Loucy (cell line): ENCODE results near the gene F11R.
A peak's percentile ranks its signal among the peaks of the same experiment; 100 is the strongest.

Source experiments
- H2AFZ ChIP-seq: fragments of 200-600 bp; sonication (generic); 2 replicates; pipeline ENCODE4 v1.6.0; 2016; ENCODE audit warnings: antibody characterized with exemption, mild to moderate bottlenecking, low read length, moderate library complexity
- H3F3A ChIP-seq: fragments of 200-600 bp; 2 replicates; pipeline ENCODE4 v1.6.0; 2016; ENCODE audit warnings: antibody characterized with exemption, low read depth, mild to moderate bottlenecking
- H3K27me3 ChIP-seq: fragments of 200-600 bp; sonication (generic); 2 replicates; pipeline ENCODE4 v1.6.1; 2014; ENCODE audit warnings: low read length, mild to moderate bottlenecking; ENCODE audit not compliant: insufficient read depth, poor library complexity, severe bottlenecking
- H3K36me3 ChIP-seq: fragments of 200-600 bp; sonication (generic); 2 replicates; pipeline ENCODE4 v1.6.1; 2016; ENCODE audit warnings: low read length; ENCODE audit not compliant: insufficient read depth
- H3K4me1 ChIP-seq: fragments of 200-600 bp; sonication (generic); 2 replicates; pipeline ENCODE4 v1.5.1; 2014; ENCODE audit warnings: low read length, mild to moderate bottlenecking; ENCODE audit not compliant: insufficient read depth, poor library complexity, severe bottlenecking
- H3K4me2 ChIP-seq: fragments of 200-600 bp; sonication (generic); 2 replicates; pipeline ENCODE4 v1.6.0; 2014; ENCODE audit warnings: antibody characterized with exemption, low read length, low read depth, mild to moderate bottlenecking; ENCODE audit not compliant: poor library complexity, severe bottlenecking
- H3K4me3 ChIP-seq: fragments of 200-600 bp; sonication (generic); 2 replicates; pipeline ENCODE4 v1.5.1; 2014; ENCODE audit warnings: low read length, mild to moderate bottlenecking, mixed read lengths; ENCODE audit not compliant: poor library complexity, severe bottlenecking
- H3K79me2 ChIP-seq: fragments of 200-600 bp; sonication (generic); 2 replicates; pipeline ENCODE4 v1.6.1; 2014; ENCODE audit warnings: low read length; ENCODE audit not compliant: insufficient read depth
- H3K9ac ChIP-seq: fragments of 200-600 bp; sonication (generic); 2 replicates; pipeline ENCODE4 v1.6.0; 2014; ENCODE audit warnings: mild to moderate bottlenecking, low read depth, low read length, moderate library complexity; ENCODE audit not compliant: poor library complexity, severe bottlenecking
- H3K9me2 ChIP-seq: fragments of 200-600 bp; sonication (generic); replicated peaks from 2 replicates; pipeline ENCODE4 v1.6.1; 2016; ENCODE audit warnings: low read depth, low read length, mixed read lengths
- H3K9me3 ChIP-seq: fragments of 200-600 bp; sonication (generic); 2 replicates; pipeline ENCODE4 v1.6.1; 2014; ENCODE audit warnings: mild to moderate bottlenecking, antibody characterized with exemption, low read length, low read depth; ENCODE audit not compliant: insufficient read depth
- H4K20me1 ChIP-seq: fragments of 200-600 bp; sonication (generic); 2 replicates; pipeline ENCODE4 v1.6.0; 2014; ENCODE audit warnings: antibody characterized with exemption, low read length, mild to moderate bottlenecking; ENCODE audit not compliant: insufficient read depth, poor library complexity, severe bottlenecking
- EZH2phosphoT487 ChIP-seq: fragments of 200-600 bp; IDR thresholded peaks from 2 replicates; pipeline ENCODE4 v1.6.1; 2018; ENCODE audit warnings: antibody characterized with exemption, mild to moderate bottlenecking, moderate library complexity, borderline replicate concordance
- TF ChIP-seq, protein P1 (sequence below): fragments of 200-600 bp; sonication (generic); conservative IDR thresholded peaks from 2 replicates; pipeline ENCODE4 v1.5.1; 2014; ENCODE audit warnings: mild to moderate bottlenecking, antibody characterized with exemption, low read length

Gene F11R

DNA sequence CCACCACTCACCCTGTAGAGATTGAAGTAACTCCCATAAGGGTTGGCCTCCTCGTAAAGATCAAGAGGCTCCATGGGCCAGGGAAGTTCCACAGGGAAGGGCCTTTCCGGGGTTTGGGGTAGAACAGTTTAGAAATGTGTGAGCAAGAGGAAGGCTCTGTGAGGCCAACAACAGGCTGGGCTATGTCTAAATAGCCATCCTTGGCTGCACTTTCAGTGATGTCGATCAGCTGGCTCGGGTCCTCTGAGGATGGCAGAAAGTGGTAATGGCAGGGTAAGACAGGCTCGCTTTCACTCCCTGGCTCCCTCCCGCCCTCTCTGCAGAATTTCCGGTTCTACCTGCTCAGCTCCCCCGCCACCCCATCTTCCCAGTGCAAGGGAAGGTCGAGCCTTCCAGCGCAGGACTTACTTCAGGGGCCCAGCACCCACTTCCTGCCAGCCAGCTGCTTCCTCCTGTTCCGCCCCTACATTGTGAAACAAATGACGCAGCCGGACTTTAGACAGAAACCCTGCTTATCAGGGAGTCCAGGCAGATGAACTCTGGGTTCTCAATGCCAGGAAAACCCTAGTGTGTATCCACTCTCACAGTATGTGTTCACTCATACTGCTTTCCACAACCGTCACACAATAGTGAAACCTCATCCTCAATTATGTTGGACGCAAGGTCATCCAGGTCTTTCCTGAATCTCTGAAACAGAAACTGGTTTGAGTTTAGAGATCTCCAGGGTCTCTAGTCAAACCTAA, 7.3 kb downstream of the F11R start:
- no peaks in the 10 kb centered on the region for H3K27me3 ChIP-seq
- peaks cover 39% of the 10 kb centered on the region for H3K79me2 ChIP-seq
- peak overlapping the region; percentile 47; the same call in 1 of the 2 replicates for H2AFZ ChIP-seq
- no peak for TF ChIP-seq EZH2phosphoT487
- TF ChIP-seq, protein P1, sequence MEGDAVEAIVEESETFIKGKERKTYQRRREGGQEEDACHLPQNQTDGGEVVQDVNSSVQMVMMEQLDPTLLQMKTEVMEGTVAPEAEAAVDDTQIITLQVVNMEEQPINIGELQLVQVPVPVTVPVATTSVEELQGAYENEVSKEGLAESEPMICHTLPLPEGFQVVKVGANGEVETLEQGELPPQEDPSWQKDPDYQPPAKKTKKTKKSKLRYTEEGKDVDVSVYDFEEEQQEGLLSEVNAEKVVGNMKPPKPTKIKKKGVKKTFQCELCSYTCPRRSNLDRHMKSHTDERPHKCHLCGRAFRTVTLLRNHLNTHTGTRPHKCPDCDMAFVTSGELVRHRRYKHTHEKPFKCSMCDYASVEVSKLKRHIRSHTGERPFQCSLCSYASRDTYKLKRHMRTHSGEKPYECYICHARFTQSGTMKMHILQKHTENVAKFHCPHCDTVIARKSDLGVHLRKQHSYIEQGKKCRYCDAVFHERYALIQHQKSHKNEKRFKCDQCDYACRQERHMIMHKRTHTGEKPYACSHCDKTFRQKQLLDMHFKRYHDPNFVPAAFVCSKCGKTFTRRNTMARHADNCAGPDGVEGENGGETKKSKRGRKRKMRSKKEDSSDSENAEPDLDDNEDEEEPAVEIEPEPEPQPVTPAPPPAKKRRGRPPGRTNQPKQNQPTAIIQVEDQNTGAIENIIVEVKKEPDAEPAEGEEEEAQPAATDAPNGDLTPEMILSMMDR = no peak
- peaks cover 36% of the 10 kb centered on the region for H3K4me1 ChIP-seq
- H4K20me1 ChIP-seq = no peaks in the 10 kb centered on the region
- H3K9me3 ChIP-seq = no peaks in the 10 kb centered on the region
- H3K9ac ChIP-seq = peak overlapping the region; percentile 82
- peak overlapping the region; percentile 87 for H3K4me3 ChIP-seq
- no peaks in the 10 kb centered on the region for H3K9me2 ChIP-seq
- peak overlapping the region; percentile 96 for H3K4me2 ChIP-seq
- H3F3A ChIP-seq = peaks cover 16% of the 10 kb centered on the region
- H3K36me3 ChIP-seq = no peaks in the 10 kb centered on the region

GRCh38 chr1:161013131-161013487, 7.8 kb downstream of the F11R start:
- TF ChIP-seq, protein P1 = no peak
- TF ChIP-seq EZH2phosphoT487 = no peak
- H3K27me3 ChIP-seq = no peaks in the 10 kb centered on the region
- no peaks in the 10 kb centered on the region for H3K9me3 ChIP-seq
- peak overlapping the region; percentile 96 for H3K4me2 ChIP-seq
- H3K36me3 ChIP-seq = no peaks in the 10 kb centered on the region
- H3F3A ChIP-seq = peaks cover 16% of the 10 kb centered on the region
- peak overlapping the region; percentile 82 for H3K9ac ChIP-seq
- no peaks in the 10 kb centered on the region for H3K9me2 ChIP-seq
- peak overlapping the region; percentile 87 for H3K4me3 ChIP-seq
- H2AFZ ChIP-seq = peak overlapping the region; percentile 47; the same call in 1 of the 2 replicates
- peaks cover 31% of the 10 kb centered on the region for H3K4me1 ChIP-seq
- H4K20me1 ChIP-seq = no peaks in the 10 kb centered on the region
- H3K79me2 ChIP-seq = peaks cover 38% of the 10 kb centered on the region

DNA sequence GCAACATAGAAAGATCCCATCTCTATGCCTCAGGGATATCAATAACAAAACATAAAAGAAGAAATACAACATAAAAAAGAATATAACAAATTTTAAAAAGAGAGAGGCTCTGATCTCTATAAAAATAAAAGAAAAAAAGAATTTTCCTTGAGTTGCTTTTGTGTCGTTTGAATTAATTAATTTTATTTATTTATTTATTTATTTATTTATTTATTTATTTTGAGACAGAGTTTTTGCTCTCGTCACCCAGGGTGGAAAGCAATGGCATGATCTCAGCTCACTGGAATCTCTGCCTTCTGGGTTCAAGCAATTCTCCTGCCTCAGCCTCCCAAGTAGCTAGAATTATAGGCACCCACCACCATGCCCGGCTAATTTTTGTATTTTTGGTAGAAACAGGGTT, 8.5 kb downstream of the F11R start:
- peak overlapping the region; percentile 96 for H3K4me2 ChIP-seq
- H3K79me2 ChIP-seq = peaks cover 33% of the 10 kb centered on the region
- H3F3A ChIP-seq = peaks cover 16% of the 10 kb centered on the region
- TF ChIP-seq EZH2phosphoT487 = no peak
- TF ChIP-seq, protein P1 = no peak
- H3K4me3 ChIP-seq = peak overlapping the region; percentile 87
- H3K9ac ChIP-seq = peak overlapping the region; percentile 82
- peaks cover 28% of the 10 kb centered on the region for H3K4me1 ChIP-seq
- no peaks in the 10 kb centered on the region for H3K9me3 ChIP-seq
- no peak overlapping the region for H2AFZ ChIP-seq
- H3K27me3 ChIP-seq = no peaks in the 10 kb centered on the region
- H3K36me3 ChIP-seq = no peaks in the 10 kb centered on the region
- no peaks in the 10 kb centered on the region for H3K9me2 ChIP-seq
- no peaks in the 10 kb centered on the region for H4K20me1 ChIP-seq
